ENCODE measurements around the gene POGLUT2.
A peak's percentile ranks its signal among the peaks of the same experiment; 100 is the strongest.

GRCh38 chr13:102846261-102847015 lies 47.7 kb upstream of the POGLUT2 start:
- TF ChIP-seq POLR2A (IDR thresholded peaks at IDR 0.05; ENCODE audit: low read depth, low read length) (no peak), POLR2AphosphoS5 (IDR thresholded peaks at IDR 0.05; ENCODE audit: low read depth, low read length) (peak; percentile 33; the same call in 1 of the 2 replicates)

Data from GM12892 (cell line).